SH-SY5Y (cell line): Measurements from ENCODE around the gene TBC1D22A.

Source experiments
- GATA2 ChIP-seq: IDR thresholded peaks from 2 replicates; pipeline ENCODE4 v1.6.1; 2011; ENCODE audit warnings: mild to moderate bottlenecking, low read depth, low read length
- GATA3 ChIP-seq: IDR thresholded peaks from 2 replicates; pipeline ENCODE4 v1.6.1; 2011; ENCODE audit warnings: low read depth, mild to moderate bottlenecking, low read length, moderate library complexity

GRCh38 chr22:46810856-46811786 is 48.7 kb downstream of the TBC1D22A start:
- TF ChIP-seq GATA3 (no peak), GATA2 (no peak)
